Stimulated activated CD4-positive, alpha-beta T cell treated with anti-CD3 and anti-CD28 coated beads, Interleukin-4, amount 100 ng/mL, for 48 hours (primary cell): Measurements from ENCODE around the gene GRID2.
"Not testable (repeated sequence)": the region's sequence is repeated elsewhere in the genome, so short reads cannot be mapped to it uniquely, and the experiment has no call there.

ENCODE experiments used
- DNase-seq, 2 donors: peaks; one replicate each; pipeline ENCODE4 v3.0.0-alpha.2; 2020; ENCODE audit warnings: low read depth in 2 of 2

Gene GRID2

GRCh38 chr4:93187892-93188291 is 884.1 kb downstream of the GRID2 start:
- DNase-seq = no peak

- no peak for DNase-seq
Measured at GRCh38 chr4:93199492-93199891, 895.7 kb downstream of the GRID2 start.

- DNase-seq = no peak
Measured at GRCh38 chr4:93201471-93202096, 897.8 kb downstream of the GRID2 start.

GRCh38 chr4:93203708-93204107 is 899.9 kb downstream of the GRID2 start:
- DNase-seq = no peak

- DNase-seq = no peak
Measured at GRCh38 chr4:93212250-93212649, 908.5 kb downstream of the GRID2 start.

GRCh38 chr4:93216646-93217045 is 912.9 kb downstream of the GRID2 start:
- DNase-seq = no peak

- DNase-seq = no peak
Measured at GRCh38 chr4:93217431-93217830, 913.7 kb downstream of the GRID2 start.

- DNase-seq = no peak
Measured at GRCh38 chr4:93221771-93222170, 918.0 kb downstream of the GRID2 start.

GRCh38 chr4:93228021-93228420 is 924.3 kb downstream of the GRID2 start:
- no peak for DNase-seq

GRCh38 chr4:93232883-93233282 is 929.1 kb downstream of the GRID2 start:
- no peak for DNase-seq

GRCh38 chr4:93237521-93237920 is 933.8 kb downstream of the GRID2 start:
- no peak for DNase-seq

GRCh38 chr4:93243262-93243661 is 939.5 kb downstream of the GRID2 start:
- no peak for DNase-seq

- no peak for DNase-seq
Measured at GRCh38 chr4:93261207-93261606, 957.4 kb downstream of the GRID2 start.

GRCh38 chr4:93263166-93263565 is 959.4 kb downstream of the GRID2 start:
- no peak for DNase-seq

GRCh38 chr4:93267747-93268146 is 964.0 kb downstream of the GRID2 start:
- no peak for DNase-seq

- no peak for DNase-seq
Measured at GRCh38 chr4:93285346-93285745, 981.6 kb downstream of the GRID2 start.

GRCh38 chr4:93289241-93289640 is 985.5 kb downstream of the GRID2 start:
- no peak for DNase-seq

- DNase-seq = no peak
Measured at GRCh38 chr4:93289831-93290230, 986.1 kb downstream of the GRID2 start.

- no peak for DNase-seq
Measured at GRCh38 chr4:93299118-93299517, 995.4 kb downstream of the GRID2 start.

- not testable (repeated sequence) for DNase-seq
Measured at GRCh38 chr4:93300780-93301555, 997.2 kb downstream of the GRID2 start.

GRCh38 chr4:93302310-93302709 is 998.5 kb downstream of the GRID2 start:
- no peak for DNase-seq

- no peak for DNase-seq
Measured at GRCh38 chr4:93303440-93303839, 999.7 kb downstream of the GRID2 start.

GRCh38 chr4:93312299-93312698 is 1008.5 kb downstream of the GRID2 start:
- DNase-seq = no peak

- DNase-seq = no peak
Measured at GRCh38 chr4:93313197-93313596, 1009.4 kb downstream of the GRID2 start.
